G401 (cell line): ENCODE data around the gene MAP6. TPM values are rescaled to one million over a fixed set of nuclear protein-coding genes. Genes with fewer than 3 reads are reported as not detected.

Source experiments
- DNase-seq: peaks from one replicate; pipeline ENCODE4 v3.0.0-alpha.2; 2015; ENCODE audit warnings: low spot score
- in situ Hi-C: cut with HindIII; loops from 2 replicates; pipeline ENCODE4 v1.10.0; 2016; ENCODE audit warnings: low sequenced_read_pairs, mixed read lengths
- total RNA-seq: library from RNA; depleted of rRNA; stranded (reverse); fragments of >200 nt; shearing (Covaris generic); gene quantifications from 2 replicates; pipeline ENCODE4 v1.2.3, GENCODE V29; 2014

The MAP6 gene
- total RNA-seq, 1 experiment from 2014 or later: 1.6 TPM

DNA sequence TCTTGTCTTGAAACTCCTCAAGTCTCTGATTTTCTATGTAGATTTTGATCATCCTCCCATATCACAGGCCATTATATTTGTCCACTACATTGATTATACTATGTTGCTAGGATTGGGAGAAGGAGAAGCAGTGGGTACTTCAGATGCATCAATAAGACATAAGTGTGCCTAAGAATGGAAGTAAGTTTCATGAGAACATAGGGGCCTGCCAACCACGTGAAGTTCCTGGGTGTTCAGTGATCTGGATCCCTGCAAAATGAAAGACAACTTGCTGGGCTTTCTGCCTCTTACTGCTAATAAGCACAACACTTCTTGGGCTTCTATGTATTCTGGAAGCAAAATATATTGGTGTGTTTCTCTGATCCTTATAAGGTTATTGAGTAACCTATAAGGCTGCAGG is 89.0 kb downstream of the MAP6 start:
- in situ Hi-C loops: no loop called here
- DNase-seq: no peak

DNA sequence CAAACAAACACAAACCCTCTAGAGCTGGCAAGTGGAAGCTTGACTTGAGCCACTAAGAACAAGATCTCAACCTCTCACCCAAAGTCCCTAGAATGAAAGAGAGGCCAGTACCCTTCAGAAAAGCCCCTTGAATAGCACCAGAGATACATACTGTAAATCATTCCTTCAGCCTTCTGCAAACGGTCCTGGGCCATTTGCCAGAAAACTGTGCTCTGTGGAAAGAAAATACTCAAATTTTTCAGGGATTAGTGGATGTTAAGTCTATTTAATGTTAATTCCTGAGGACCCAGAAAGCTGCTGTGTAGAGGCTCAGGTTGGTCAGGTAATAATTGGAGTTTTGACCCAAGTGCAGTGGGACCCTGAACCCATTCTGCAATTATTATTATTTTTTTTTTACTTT is 89.9 kb downstream of the MAP6 start:
- in situ Hi-C loops: no loop called here

DNA sequence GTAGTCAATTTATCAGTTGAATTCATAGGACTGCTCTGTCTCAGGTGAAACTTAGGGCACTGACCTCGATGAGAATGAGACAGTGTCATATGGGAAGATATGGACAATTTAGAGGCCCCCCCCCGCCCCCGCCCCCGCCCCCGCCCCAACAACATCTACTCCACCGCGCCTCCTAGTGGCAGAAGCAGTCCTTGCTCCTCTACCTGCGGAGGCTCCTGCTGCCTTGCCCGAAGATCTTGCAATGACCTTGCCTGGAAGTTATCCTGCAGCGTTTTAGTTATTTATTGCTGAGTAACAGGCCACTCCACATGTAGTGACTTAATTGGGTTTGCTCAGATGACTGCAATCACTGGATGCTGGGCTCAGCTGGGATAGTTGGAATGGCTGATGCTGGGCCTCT is 91.6 kb downstream of the MAP6 start:
- no peak for DNase-seq
- in situ Hi-C loops: no loop called here

More for the DNA sequence above, 89.9 kb downstream of the MAP6 start:
- no peak for DNase-seq

DNA sequence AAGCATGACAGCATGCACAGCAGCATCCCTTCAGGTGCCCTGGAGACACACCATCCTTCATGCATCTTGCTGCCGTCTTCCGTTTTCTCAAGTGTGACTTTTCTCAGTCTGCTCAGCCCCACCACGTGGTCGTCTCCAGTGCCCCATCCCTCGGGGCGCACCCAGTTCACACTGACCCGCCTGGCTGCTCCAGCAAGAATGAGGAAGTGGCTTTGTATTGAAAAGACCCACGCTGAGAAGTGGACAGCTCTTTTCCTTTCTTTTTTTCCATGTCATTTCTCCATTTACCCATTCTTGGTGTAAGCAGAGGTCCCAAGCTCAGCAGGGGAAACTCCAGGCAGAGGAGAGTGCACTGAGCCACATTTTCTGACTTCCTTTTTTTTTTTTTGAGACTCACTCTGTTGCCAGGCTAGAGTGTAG is 92.3 kb downstream of the MAP6 start:
- no peak for DNase-seq
- in situ Hi-C loops: no loop called here

DNA sequence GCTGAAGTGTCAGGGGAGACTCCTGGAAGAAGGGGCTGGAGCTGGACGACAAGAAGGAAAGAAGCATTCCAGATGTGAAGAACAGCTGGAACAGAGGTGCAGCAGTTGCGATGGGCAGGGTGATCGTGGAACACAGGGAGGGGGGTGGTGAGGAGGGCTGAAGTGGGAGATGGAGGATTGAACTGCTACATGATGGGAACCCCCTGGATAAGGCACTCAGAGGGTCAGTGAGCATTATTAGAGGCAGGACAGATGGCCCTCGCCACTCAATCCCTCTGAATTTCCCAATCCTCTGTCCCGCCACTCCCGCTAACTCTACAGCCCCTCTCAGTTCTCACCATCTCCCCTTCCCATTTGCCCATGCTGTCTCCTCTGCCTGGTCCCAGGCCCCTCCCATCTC is 92.8 kb downstream of the MAP6 start:
- no peak for DNase-seq
- in situ Hi-C loops: no loop called here

DNA sequence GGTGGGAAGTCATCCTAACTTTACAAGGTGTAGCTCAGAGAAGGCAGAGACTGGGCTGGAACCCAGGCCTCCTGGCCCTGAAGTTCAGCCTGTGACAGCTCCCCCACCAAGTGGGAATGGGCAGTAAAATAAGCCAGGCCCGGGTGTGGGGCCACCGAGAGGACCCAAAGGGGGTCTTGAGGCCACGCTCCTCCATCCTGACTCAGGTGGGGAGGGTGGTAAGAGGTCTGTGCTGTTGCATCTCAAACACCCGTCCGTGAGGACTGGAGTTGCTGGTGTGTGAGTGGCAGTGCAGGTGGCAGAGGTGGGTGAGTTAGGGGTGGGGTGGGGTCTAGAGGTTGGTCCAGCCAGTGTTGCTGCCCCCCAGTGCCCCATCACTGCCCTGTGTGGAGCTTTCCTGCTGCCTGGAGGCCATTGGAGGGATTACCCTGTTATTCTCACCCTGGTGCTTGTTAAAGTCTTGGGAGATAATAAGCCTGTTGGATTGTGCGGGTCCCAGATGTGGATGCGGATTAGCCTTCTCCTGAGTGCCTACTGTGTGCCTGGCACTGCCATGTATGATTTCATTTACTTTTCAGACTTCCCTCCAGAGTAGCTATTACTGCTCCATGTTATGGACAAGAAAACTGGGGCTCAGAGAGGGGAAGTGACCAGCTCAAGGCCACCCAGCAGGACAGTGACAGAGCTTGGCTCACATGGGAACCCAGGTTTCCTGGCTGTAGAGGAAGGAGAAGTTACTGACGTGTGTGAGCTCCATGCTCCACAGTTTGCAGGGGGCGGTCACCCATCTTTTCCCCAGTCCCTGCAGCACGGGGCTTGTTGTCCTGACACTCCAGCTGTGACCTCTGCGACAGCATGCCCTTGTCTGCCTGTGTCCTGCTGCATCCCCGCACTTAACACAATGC is 93.9 kb downstream of the MAP6 start:
- in situ Hi-C loops: no loop called here
- DNase-seq: no peak

DNA sequence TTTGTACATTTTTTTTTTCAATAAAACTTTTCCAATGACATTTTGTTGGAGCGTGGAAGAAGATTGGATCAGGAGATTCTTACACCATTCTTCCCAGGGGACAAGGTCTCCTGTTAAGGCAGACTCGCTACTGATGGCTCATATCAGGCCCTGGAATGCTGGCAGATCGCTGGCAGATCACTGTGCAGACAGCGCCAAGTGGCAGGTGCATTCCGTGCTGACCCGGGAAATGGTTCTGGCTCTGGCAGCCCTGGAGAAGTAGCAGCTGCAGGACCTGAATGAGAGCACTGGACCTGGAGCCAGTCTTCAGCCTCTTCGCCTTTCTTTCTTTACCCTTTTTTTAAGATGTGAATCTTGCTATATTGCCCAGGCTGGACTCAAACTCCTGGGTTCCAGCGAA is 96.1 kb downstream of the MAP6 start:
- in situ Hi-C loops: no loop called here

DNA sequence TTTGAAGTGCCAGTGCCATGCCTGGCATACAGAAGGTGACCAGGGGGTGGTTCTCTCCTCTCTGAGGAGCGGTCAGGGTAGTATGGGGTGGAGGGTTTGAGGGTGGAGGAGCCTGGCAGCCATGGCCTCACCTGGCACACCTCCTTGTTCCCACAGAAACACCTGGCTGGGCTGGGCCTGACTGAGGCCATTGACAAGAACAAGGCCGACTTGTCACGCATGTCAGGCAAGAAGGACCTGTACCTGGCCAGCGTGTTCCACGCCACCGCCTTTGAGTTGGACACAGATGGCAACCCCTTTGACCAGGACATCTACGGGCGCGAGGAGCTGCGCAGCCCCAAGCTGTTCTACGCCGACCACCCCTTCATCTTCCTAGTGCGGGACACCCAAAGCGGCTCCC is 97.2 kb downstream of the MAP6 start:
- DNase-seq: no peak
- in situ Hi-C loops: no loop called here

More for the DNA sequence above, 96.1 kb downstream of the MAP6 start:
- peak; percentile 91 for DNase-seq

DNA sequence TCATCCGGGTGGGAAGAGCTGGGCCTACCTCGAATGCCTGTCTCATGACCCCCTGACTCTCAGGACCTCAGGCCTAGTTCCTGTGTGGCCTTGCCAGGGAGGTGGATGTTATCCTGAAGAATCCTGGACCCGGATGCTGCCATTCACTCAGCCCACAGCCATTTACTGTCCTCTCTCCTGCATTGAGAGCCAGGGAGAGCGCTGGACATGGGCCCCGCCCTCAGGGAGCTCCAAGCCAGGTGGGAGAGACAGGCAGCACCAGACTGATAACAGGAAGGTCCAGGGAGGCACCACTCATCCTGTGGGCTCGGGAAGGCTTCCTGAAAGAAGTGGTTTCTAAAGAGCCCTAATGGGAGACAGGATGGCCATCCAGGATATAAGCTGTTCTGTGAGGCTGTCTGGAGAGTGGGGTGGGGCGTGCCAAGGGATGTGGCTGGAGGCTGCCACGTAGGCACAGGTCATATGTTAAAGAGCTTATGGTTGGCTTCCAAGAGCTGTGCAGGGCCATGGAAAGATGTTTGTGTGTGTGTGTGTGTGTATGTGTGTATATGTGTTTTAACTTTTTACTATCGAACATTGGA is 98.2 kb downstream of the MAP6 start:
- DNase-seq: no peak
- in situ Hi-C loops: no loop called here

DNA sequence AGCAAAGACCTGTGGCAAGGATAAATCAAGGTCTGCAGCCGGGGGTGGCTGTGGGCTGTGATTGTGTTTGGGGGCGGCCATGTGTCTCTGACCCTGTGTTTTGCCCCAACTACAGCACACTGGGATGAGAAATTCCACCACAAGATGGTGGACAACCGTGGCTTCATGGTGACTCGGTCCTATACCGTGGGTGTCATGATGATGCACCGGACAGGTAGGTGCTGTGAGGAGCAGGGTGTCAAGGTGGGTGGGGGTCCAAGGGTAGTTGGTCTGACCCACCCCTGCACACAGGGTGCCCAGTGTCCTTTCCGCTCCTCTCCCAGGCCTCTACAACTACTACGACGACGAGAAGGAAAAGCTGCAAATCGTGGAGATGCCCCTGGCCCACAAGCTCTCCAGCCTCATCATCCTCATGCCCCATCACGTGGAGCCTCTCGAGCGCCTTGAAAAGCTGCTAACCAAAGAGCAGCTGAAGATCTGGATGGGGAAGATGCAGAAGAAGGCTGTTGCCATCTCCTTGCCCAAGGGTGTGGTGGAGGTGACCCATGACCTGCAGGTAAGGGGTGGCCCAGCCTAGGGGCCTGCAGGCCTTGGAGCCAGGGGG is 100.1 kb downstream of the MAP6 start:
- in situ Hi-C loops: no loop called here
- no peak for DNase-seq

DNA sequence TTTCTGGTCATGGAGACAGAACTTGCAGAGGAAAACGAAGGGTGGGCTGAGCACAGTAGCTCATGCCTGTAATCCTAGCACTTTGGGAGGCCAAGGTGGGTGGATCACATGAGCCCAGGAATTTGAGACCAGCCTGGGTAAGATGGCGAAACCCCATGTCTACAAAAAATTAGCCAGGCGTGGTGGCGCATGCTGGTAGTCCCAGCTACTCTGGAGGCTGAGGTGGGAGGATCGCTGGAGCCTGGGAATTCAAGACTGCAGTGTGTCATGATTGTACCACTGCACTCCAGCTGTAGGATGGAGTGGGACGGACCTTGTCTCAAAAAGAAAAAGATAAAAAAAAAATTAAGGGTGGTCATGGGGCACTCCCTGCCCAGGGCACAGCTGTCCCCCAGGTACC is 100.9 kb downstream of the MAP6 start:
- in situ Hi-C loops: no loop called here
- no peak for DNase-seq

DNA sequence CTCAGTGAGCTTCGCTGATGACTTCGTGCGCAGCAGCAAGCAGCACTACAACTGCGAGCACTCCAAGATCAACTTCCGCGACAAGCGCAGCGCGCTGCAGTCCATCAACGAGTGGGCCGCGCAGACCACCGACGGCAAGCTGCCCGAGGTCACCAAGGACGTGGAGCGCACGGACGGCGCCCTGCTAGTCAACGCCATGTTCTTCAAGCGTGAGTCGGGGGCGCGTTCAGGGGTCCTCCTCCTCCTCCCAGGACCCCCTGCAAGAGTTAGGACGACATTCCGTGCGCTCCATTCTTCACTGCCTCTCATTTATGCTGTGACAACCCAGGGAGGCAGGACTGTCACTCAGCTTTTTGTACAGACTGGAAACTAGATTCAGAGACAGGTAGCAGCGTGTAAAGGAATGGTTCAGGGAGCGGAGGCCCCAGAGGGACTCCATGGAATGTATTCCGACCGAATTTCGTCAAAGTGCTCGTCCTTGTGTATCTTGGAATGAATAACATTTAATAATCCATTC is 102.0 kb downstream of the MAP6 start:
- no peak for DNase-seq
- in situ Hi-C loops: no loop called here

DNA sequence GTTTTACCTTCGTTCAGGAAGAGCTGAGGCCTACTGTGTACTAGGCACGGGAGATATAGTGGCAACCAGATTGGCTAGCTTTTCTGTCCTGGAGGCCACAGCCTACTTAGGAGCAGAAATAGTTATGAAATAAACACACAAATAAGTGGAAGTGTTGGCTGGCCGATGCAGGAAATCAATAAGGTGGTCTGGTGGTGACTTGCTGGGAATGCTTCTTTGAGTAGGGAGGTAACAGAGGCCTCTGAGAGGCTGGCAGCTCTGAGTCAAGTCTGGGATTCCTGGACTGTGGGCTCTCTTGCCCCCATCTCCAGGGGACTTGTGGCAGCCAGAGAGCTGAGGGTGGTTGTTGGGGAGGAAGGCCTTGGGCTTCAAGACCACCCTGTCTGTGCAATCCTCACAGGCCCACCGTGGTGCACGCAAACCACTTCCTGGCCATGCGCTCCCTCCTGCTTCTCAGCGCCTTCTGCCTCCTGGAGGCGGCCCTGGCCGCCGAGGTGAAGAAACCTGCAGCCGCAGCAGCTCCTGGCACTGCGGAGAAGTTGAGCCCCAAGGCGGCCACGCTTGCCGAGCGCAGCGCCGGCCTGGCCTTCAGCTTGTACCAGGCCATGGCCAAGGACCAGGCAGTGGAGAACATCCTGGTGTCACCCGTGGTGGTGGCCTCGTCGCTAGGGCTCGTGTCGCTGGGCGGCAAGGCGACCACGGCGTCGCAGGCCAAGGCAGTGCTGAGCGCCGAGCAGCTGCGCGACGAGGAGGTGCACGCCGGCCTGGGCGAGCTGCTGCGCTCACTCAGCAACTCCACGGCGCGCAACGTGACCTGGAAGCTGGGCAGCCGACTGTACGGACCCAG is 102.7 kb downstream of the MAP6 start:
- in situ Hi-C loops: no loop called here
- DNase-seq: no peak

DNA sequence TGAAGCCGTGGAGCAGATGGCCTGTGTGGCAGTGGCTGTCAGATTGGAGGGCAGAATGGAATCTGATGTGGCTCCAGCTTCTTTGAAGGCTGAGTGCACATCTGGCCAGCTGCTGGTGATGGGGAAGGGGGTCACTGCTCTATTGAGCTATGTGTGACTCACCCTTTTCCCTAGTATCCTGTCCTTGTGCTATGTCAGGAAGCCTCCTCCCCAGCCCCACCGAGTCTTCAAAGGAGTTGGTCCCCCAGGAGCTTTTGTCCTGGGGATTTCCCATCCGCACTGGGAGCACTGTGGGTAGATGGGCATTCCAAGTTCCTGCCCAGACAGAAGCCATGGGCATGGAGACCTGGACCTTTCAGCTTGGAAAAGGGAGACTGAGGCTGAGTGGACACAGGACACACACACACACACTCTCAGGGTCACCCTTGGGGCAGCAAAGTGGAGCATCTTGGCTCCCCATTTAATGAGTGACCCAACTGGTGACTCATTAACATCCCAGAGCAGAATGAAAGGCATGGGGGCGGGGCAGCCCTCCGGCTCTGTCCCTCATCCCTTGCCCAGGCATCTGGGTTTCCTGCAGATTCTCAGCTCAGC is 103.5 kb downstream of the MAP6 start:
- no peak for DNase-seq
- in situ Hi-C loops: no loop called here

DNA sequence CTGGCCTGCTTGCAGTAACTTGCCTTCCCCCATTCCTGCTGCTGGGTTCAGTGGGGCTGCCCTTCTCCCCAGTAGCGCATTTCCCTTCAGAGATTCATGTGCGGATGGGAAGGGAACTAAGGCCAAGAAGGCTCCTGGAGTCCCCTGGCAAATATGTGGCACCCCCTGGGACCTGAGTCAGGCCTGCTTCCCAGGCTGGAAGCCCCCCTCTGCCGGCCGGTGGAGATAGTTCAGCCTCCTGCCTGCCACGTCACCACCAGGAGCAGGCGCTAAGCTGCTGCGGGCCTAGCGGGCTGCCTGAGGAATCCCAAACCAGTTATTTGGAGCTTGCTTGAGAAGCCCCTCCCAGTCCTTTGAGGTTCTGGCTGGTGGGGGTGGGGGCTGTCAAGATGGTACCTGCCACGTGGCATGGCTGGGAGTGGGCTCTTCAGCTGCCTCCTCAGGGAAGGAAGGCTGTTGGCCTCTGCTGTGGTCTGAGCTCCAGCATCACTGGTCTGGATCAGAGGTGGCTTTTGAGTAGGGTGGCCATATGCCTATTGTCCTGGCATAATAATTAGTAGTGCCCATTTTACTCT is 104.8 kb downstream of the MAP6 start:
- DNase-seq: no peak
- in situ Hi-C loops: no loop called here

DNA sequence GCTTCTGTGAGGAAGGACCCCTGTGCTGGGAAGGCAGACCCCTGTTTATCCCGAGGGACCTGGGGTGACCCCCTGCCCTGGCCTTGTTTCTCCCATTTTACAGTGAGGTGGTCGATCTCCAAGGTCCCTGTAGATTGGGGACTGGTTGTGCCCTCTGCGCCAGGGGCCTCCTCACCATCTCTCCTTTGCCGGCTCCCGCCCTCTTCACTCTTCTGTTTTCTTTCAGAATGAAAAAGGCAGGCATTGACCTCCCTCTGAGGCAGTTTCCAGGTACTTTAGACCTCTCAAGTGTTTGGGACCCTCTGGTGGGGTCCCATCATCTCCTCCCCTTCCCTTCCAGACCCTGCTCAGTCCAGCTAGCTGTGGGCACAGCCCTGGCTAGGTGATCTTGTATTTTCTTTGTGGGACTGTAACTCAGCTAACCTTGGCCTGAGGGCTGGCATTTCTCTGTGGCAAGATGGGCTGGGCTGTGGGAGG is 105.3 kb downstream of the MAP6 start:
- DNase-seq: no peak
- in situ Hi-C loops: no loop called here

DNA sequence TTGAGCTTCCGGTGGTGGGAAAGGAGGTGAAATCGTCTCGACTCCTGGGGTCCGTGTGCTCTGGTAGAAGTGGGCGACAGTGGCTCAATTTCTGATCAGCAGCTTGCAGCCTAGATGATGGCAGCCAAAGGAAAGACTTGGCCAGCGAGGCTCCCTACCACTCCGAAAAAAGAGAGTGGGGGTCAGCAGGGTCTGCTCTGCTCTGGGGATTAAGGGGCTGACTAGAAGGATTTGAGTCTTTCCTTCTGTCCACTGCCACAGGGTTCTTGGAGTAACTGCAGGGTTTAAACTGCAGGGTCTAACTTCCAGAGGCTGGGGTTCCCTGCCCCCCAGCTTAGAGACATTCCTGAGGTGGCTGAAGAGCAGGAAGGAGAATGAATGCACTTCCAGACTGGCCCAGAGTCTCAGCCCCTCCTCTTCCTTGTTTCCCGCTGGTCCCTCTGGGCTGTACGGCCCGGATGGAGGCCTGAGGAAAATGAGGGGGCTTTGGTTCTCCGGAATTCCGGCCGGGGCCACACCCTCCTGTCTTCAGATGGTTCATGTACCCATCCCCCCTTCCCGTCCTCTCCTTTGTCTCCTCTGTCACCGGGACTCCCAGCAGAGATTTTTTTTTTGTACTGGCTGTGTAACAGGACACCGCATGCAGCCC is 105.9 kb downstream of the MAP6 start:
- no peak for DNase-seq
- in situ Hi-C loops: no loop called here
